ENCODE measurements around the gene NOVA2. TPM values are rescaled to one million over a fixed set of nuclear protein-coding genes. Genes with fewer than 3 reads are reported as not detected.

Gene NOVA2
- total and polyA plus RNA-seq, 2 of the 8 experiments (the other 6 are each of a cell fraction or from before 2014, with no cell fraction given), result 3.2 to 24.6 TPM

DNA sequence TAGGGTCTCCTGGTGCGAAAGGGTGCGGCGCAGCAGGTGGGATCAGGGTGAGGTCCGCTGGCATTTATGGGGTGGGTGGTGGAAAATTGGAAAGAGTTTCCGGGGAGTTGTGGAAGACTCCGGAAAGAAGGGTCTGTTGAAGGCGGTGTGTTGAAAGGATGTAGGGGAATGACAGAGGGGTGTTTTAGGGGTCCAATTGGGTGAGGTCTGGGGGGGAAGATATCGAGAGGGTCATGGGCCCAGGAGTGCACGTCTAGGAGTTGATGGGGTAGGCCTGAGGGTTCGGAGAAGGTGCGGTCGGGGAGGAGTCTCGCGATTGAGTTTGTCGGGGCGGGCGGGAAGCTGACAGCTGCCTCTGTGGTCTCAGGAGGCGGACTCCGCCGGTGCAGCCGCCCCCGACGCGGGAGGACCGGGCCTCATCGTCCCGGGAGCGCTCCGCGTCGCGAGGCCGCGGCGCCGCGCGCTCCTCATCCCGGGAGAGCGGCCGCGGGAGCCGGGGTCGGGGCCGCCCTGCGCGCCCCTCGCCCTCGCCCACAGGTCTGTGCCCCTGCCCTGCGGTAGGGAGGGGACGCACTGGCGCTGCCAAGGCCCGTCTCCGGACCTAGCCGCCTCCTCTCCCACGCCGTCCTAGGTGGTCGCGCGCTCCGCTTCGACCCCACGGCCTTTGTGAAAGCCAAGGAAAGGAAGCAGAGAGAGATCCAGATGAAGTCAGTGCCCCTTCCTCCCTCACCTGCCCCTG is 42.2 kb upstream of the NOVA2 start (continued):
- TF ChIP-seq, protein P1, sequence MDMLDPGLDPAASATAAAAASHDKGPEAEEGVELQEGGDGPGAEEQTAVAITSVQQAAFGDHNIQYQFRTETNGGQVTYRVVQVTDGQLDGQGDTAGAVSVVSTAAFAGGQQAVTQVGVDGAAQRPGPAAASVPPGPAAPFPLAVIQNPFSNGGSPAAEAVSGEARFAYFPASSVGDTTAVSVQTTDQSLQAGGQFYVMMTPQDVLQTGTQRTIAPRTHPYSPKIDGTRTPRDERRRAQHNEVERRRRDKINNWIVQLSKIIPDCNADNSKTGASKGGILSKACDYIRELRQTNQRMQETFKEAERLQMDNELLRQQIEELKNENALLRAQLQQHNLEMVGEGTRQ (IDR thresholded peaks at IDR 0.05; ENCODE audit: low read length), result no peak
- TF ChIP-seq PHF8 (conservative IDR thresholded peaks at IDR 0.05; ENCODE audit: low read depth, low read length), result no peak
- no peak for TF ChIP-seq SP1 (IDR thresholded peaks at IDR 0.05; ENCODE audit: low read depth, low read length)
- no peak for TF ChIP-seq NANOG (IDR thresholded peaks at IDR 0.05; ENCODE audit: insufficient read depth, low read depth, low read length, poor library complexity, severe bottlenecking)
- TF ChIP-seq CREB1 (IDR thresholded peaks at IDR 0.05), result no peak
- no peak for TF ChIP-seq ZNF274 (IDR thresholded peaks at IDR 0.05; ENCODE audit: borderline replicate concordance, extremely low read depth, low read length)
